A673 (cell line): ENCODE data around the gene TPGS1.

Source experiments
- EZH2 ChIP-seq: fragments of 200-600 bp; sonication (generic); IDR thresholded peaks from 2 replicates; pipeline ENCODE4 v1.6.1; 2017; ENCODE audit warnings: borderline replicate concordance, low read depth, mild to moderate bottlenecking, mixed read lengths, antibody characterized with exemption, low read length; ENCODE audit not compliant: poor library complexity, severe bottlenecking
- TF ChIP-seq, protein P1 (sequence below): fragments of 300-800, 200-600 bp; sonication (generic); conservative IDR thresholded peaks from 2 replicates; pipeline ENCODE4 v1.5.1; 2017; ENCODE audit warnings: low read depth, mild to moderate bottlenecking, antibody characterized with exemption, low read length, moderate library complexity, mixed read lengths

DNA sequence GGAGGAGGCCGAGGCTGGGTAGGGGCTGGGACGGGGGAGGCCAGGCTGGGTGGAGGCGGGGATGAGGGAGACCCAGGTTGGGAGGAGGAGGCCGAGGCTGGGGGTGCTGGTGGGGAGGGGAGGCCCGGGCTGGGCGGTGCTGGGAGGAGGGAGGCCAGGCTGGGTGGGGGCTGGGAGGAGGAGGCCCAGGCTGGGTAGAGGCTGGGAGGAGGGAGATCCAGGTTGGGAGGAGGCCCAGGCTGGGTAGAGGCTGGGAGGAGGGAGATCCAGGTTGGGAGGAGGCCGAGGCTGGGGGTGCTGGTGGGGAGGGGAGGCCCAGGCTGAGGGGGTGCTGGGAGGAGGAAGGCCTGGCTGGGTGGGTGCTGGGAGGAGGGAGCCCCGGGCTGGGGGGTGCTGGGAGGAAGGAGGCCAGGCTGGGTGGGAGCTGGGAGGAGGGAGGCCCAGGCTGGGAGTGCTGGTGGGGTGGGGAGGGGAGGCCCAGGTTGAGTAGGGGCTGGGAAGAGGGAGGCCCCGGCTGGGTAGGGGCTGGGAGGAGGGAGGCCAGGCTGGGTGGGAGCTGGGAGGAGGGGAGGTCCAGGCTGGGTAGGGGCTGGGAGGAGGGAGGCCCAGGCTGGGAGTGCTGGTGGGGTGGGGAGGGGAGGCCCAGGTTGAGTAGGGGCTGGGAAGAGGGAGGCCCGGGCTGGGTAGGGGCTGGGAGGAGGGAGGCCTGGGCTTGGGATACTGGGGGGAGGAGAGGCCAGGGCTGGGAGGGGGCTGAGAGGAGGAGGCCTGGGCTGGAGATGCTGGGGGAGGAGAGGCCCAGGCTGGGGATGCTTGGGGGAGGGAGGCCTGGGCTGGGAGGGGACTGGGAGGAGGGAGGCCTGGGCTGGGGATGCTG lies 10.7 kb downstream of the TPGS1 start:
- TF ChIP-seq, protein P1, sequence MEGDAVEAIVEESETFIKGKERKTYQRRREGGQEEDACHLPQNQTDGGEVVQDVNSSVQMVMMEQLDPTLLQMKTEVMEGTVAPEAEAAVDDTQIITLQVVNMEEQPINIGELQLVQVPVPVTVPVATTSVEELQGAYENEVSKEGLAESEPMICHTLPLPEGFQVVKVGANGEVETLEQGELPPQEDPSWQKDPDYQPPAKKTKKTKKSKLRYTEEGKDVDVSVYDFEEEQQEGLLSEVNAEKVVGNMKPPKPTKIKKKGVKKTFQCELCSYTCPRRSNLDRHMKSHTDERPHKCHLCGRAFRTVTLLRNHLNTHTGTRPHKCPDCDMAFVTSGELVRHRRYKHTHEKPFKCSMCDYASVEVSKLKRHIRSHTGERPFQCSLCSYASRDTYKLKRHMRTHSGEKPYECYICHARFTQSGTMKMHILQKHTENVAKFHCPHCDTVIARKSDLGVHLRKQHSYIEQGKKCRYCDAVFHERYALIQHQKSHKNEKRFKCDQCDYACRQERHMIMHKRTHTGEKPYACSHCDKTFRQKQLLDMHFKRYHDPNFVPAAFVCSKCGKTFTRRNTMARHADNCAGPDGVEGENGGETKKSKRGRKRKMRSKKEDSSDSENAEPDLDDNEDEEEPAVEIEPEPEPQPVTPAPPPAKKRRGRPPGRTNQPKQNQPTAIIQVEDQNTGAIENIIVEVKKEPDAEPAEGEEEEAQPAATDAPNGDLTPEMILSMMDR, result no peak
- no peak for TF ChIP-seq EZH2
